IMR-90 (cell line): ENCODE results near the gene EPS15. TPM values are rescaled to one million over a fixed set of nuclear protein-coding genes. Genes with fewer than 3 reads are reported as not detected.

Experiments
- ATAC-seq: fragments of 200-7000 bp; cut with Tn5 transposase; 2 replicates; pipeline ENCODE4 v1.9.1; 2020; ENCODE audit warnings: low read depth, mild to moderate bottlenecking, moderate library complexity
- BruUV-seq: library from RNA; stranded (reverse); fragments of 400-500 nt; replicated peaks from 2 replicates; lab custom pipeline; 2021; lab: Mats Ljungman, UMichigan
- CTCF ChIA-PET: fragments of 300-600 bp; formaldehyde crosslinking; extraction: SDS; loops from one replicate; lab custom pipeline; 2021; ENCODE audit warnings: antibody characterized with exemption; lab: Yijun Ruan, JAX
- POLR2A ChIA-PET: fragments of 300-600 bp; sonication (Branson Sonifier 250); formaldehyde crosslinking; loops from one replicate; lab custom pipeline; 2022; ENCODE audit warnings: antibody characterized with exemption; ENCODE audit not compliant: unreplicated experiment; lab: Charles Lee
- DNase-seq: peaks from one replicate; pipeline ENCODE4 v3.0.0; 2013
- H2AFZ ChIP-seq: replicated peaks from 2 replicates; pipeline ENCODE3; 2013; ENCODE audit warnings: low read length, mild to moderate bottlenecking; ENCODE audit not compliant: poor library complexity
- H2AK5ac ChIP-seq: 2 replicates; pipeline ENCODE4 v1.6.1; 2013; ENCODE audit warnings: low read depth, low read length, inconsistent platforms
- H2AK9ac ChIP-seq: replicated peaks from 2 replicates; pipeline ENCODE3; 2013; ENCODE audit warnings: mild to moderate bottlenecking, low read depth, low read length, moderate library complexity; ENCODE audit not compliant: poor library complexity
- H2BK120ac ChIP-seq: 2 replicates; pipeline ENCODE4 v1.6.1; 2013; ENCODE audit warnings: low read depth, low read length, inconsistent platforms
- H2BK15ac ChIP-seq: 3 replicates; pipeline ENCODE4 v1.6.1; 2013; ENCODE audit warnings: low read depth, low read length, inconsistent platforms
- H2BK20ac ChIP-seq: 2 replicates; pipeline ENCODE4 v1.6.1; 2013; ENCODE audit warnings: low read depth, mild to moderate bottlenecking, inconsistent platforms, low read length, moderate library complexity
- H2BK5ac ChIP-seq: 2 replicates; pipeline ENCODE4 v1.6.1; 2013; ENCODE audit warnings: mild to moderate bottlenecking, low read depth, low read length, inconsistent platforms; ENCODE audit not compliant: poor library complexity, severe bottlenecking
- H3K14ac ChIP-seq: replicated peaks from 2 replicates; pipeline ENCODE4 v1.6.1; 2013; ENCODE audit warnings: low read depth, low read length, inconsistent platforms
- H3K18ac ChIP-seq: 2 replicates; pipeline ENCODE4 v1.6.1; 2013; ENCODE audit warnings: low read depth, low read length, control low read depth
- H3K23ac ChIP-seq: 2 replicates; pipeline ENCODE4 v1.6.1; 2013; ENCODE audit warnings: low read depth, low read length, inconsistent platforms
- H3K27ac ChIP-seq: 2 replicates; pipeline ENCODE4 v1.5.1; 2013; ENCODE audit warnings: mild to moderate bottlenecking, control low read depth, low read length; ENCODE audit not compliant: insufficient read depth
- H3K27me3 ChIP-seq: 2 replicates; pipeline ENCODE4 v1.6.1; 2013; ENCODE audit warnings: low read length; ENCODE audit not compliant: control insufficient read depth, insufficient read depth
- H3K36me3 ChIP-seq: 2 replicates; pipeline ENCODE4 v1.6.1; 2013; ENCODE audit warnings: low read length, mixed read lengths; ENCODE audit not compliant: control insufficient read depth, insufficient read depth
- H3K4ac ChIP-seq: 2 replicates; pipeline ENCODE4 v1.6.1; 2013; ENCODE audit warnings: low read depth, low read length, inconsistent platforms
- H3K4me1 ChIP-seq: 2 replicates; pipeline ENCODE4 v1.6.1; 2013; ENCODE audit warnings: low read length, mixed read lengths; ENCODE audit not compliant: control insufficient read depth, insufficient read depth
- H3K4me2 ChIP-seq: 2 replicates; pipeline ENCODE4 v1.6.1; 2013; ENCODE audit warnings: low read depth, mild to moderate bottlenecking, control low read depth, low read length, moderate library complexity
- H3K4me3 ChIP-seq: 2 replicates; pipeline ENCODE4 v1.5.1; 2013; ENCODE audit warnings: low read depth, mild to moderate bottlenecking, control low read depth, low read length, moderate library complexity; ENCODE audit not compliant: insufficient read depth
- H3K56ac ChIP-seq: 2 replicates; pipeline ENCODE4 v1.6.1; 2013; ENCODE audit warnings: low read length, inconsistent platforms; ENCODE audit not compliant: insufficient read depth; ENCODE audit errors: extremely low read depth
- H3K79me1 ChIP-seq, 2 experiments: 2 replicates each; pipeline ENCODE4 v1.6.1; 2013; ENCODE audit warnings: low read length in 2 of 2, inconsistent platforms in 1 of 2, low read depth in 1 of 2
- H3K9ac ChIP-seq: 2 replicates; pipeline ENCODE4 v1.6.1; 2013; ENCODE audit warnings: low read depth, low read length, control low read depth
- H3K9me1 ChIP-seq: 2 replicates; pipeline ENCODE4 v1.6.1; 2013; ENCODE audit warnings: low read length, inconsistent platforms; ENCODE audit not compliant: insufficient read depth
- H3K9me3 ChIP-seq: 2 replicates; pipeline ENCODE4 v1.6.1; 2013; ENCODE audit warnings: low read length; ENCODE audit not compliant: control insufficient read depth, insufficient read depth
- H4K20me1 ChIP-seq: 2 replicates; pipeline ENCODE4 v1.6.1; 2013; ENCODE audit warnings: low read length, inconsistent platforms; ENCODE audit not compliant: insufficient read depth
- H4K5ac ChIP-seq: 2 replicates; pipeline ENCODE4 v1.6.1; 2013; ENCODE audit warnings: mild to moderate bottlenecking, low read depth, low read length, control low read depth
- H4K8ac ChIP-seq, 2 experiments: 2 replicates each; pipeline ENCODE4 v1.6.1; 2013; ENCODE audit warnings: low read depth in 2 of 2, low read length in 2 of 2, control low read depth in 1 of 2, inconsistent platforms in 1 of 2
- H4K91ac ChIP-seq: 2 replicates; pipeline ENCODE4 v1.6.1; 2013; ENCODE audit warnings: low read depth, low read length, inconsistent platforms; ENCODE audit not compliant: insufficient read depth
- BHLHE40 ChIP-seq: fragments of 150-350 bp; IDR thresholded peaks from 2 replicates; pipeline ENCODE4 v1.6.1; 2016; ENCODE audit warnings: mild to moderate bottlenecking, low read depth, low read length
- CEBPB ChIP-seq: IDR thresholded peaks from 2 replicates; pipeline ENCODE4 v1.6.1; 2012; ENCODE audit warnings: low read depth, low read length, improper control_type of control experiment
- MAFK ChIP-seq: IDR thresholded peaks from 2 replicates; pipeline ENCODE4 v1.6.1; 2012; ENCODE audit warnings: low read depth, low read length, improper control_type of control experiment
- MXI1 ChIP-seq: IDR thresholded peaks from 2 replicates; pipeline ENCODE4 v1.6.1; 2012; ENCODE audit warnings: low read depth, mild to moderate bottlenecking, low read length, moderate library complexity, borderline replicate concordance
- NFE2L2 ChIP-seq: fragments of 150-350 bp; IDR thresholded peaks from 2 replicates; pipeline ENCODE4 v1.6.1; 2016; ENCODE audit warnings: low read depth, mild to moderate bottlenecking, low read length
- POLR2A ChIP-seq: IDR thresholded peaks from 2 replicates; pipeline ENCODE4 v1.6.1; 2012; ENCODE audit warnings: mild to moderate bottlenecking, low read depth, low read length
- RAD21 ChIP-seq: IDR thresholded peaks from 2 replicates; pipeline ENCODE4 v1.6.1; 2012; ENCODE audit warnings: low read length, improper control_type of control experiment
- RCOR1 ChIP-seq: IDR thresholded peaks from 2 replicates; pipeline ENCODE4 v1.6.1; 2012; ENCODE audit warnings: mild to moderate bottlenecking, low read length, improper control_type of control experiment; ENCODE audit not compliant: insufficient replicate concordance
- RFX5 ChIP-seq: IDR thresholded peaks from 2 replicates; pipeline ENCODE4 v1.8.0; 2012; ENCODE audit warnings: low read depth, mild to moderate bottlenecking, low read length, moderate library complexity
- SMC3 ChIP-seq: fragments of 150-350 bp; IDR thresholded peaks from 2 replicates; pipeline ENCODE4 v1.6.1; 2016; ENCODE audit warnings: low read depth, mild to moderate bottlenecking, antibody characterized with exemption, low read length, moderate library complexity
- WGBS, 2 experiments: methylation state at CpG; one replicate each; pipeline versions ENCODE4 v1.1.5 to v1.1.7; 2013; ENCODE audit warnings: missing lambda C conversion rate in 2 of 2; ENCODE audit not compliant: insufficient read length in 1 of 2; ENCODE audit errors: extremely low coverage in 2 of 2; 5-methylcytosine and 5-hydroxymethylcytosine counted together
- dilution Hi-C: fragments of 300-500 bp; cut with HindIII; formaldehyde crosslinking; loops from one replicate; pipeline ENCODE4 v1.14.3; 2018; ENCODE audit warnings: low sequenced_read_pairs; ENCODE audit not compliant: unreplicated experiment
- in situ Hi-C: fragments of 300-500 bp; cut with MboI; formaldehyde crosslinking; loops from 3 replicates; pipeline ENCODE4 v1.14.3; 2019; ENCODE audit warnings: low sequenced_read_pairs, inconsistent platforms, mixed read lengths
- intact Hi-C: fragments of 100-400 bp; cut with micrococcal nuclease; formaldehyde crosslinking; loops from 2 replicates; pipeline ENCODE4 v1.10.0; 2022
- polyA plus RNA-seq, 3 experiments: library from polyadenylated mRNA; depleted of rRNA; stranded (reverse); fragments of >200 nt; gene quantifications; 2 replicates each; pipeline ENCODE4 v1.2.3, GENCODE V29; 2012; ENCODE audit warnings: low replicate concordance in 1 of 3
- total RNA-seq: library from RNA; depleted of rRNA; stranded (reverse); fragments of >200 nt; gene quantifications from 2 replicates; pipeline ENCODE4 v1.2.3, GENCODE V29; 2012

EPS15 gene
- total and polyA plus RNA-seq, 2 of the 4 experiments (the other 2 are of a cell fraction): 17.6 to 38.0 TPM

GRCh38 chr1:51489472-51489871 lies 29.6 kb downstream of the EPS15 start:
- H3K4me1 ChIP-seq: peaks cover 2% of the 10 kb centered on the region
- dilution Hi-C loops: no loop called here
- no peak overlapping the region for H3K27ac ChIP-seq
- no peak overlapping the region for H3K4me2 ChIP-seq
- no peaks in the 10 kb centered on the region for H3K9me3 ChIP-seq
- H3K27me3 ChIP-seq: no peaks in the 10 kb centered on the region
- WGBS, 2 experiments: no CpG with 5 or more reads among the region's 3 CpGs
- no peak overlapping the region for H2AFZ ChIP-seq
- peaks cover 16 to 48% of the 10 kb centered on the region in 2 experiments for H3K79me1 ChIP-seq
- no TSS peak for BruUV-seq
- no peak overlapping the region for H2BK15ac ChIP-seq
- no peak overlapping the region for H3K4ac ChIP-seq
- ATAC-seq: no peak
- H2BK120ac ChIP-seq: no peak overlapping the region
- ChIA-PET CTCF (no interaction called here), POLR2A (no interaction called here)
- intact Hi-C loops: no loop called here
- no peak overlapping the region for H3K9ac ChIP-seq
- H4K20me1 ChIP-seq: peaks cover 10% of the 10 kb centered on the region; the same call in 1 of the 2 replicates
- TF ChIP-seq RFX5 (no peak), MAFK (no peak), RCOR1 (no peak), BHLHE40 (no peak), NFE2L2 (no peak), MXI1 (no peak), RAD21 (no peak), SMC3 (no peak), CEBPB (no peak), POLR2A (no peak)
- no peak for DNase-seq
- no peaks in the 10 kb centered on the region for H3K36me3 ChIP-seq
- in situ Hi-C loops: no loop called here
- H4K5ac ChIP-seq: no peak overlapping the region
- H2BK20ac ChIP-seq: no peak overlapping the region
- no peak overlapping the region for H2BK5ac ChIP-seq
- H3K56ac ChIP-seq: no peak overlapping the region
- H3K9me1 ChIP-seq: no peaks in the 10 kb centered on the region
- no peak overlapping the region for H3K14ac ChIP-seq
- H4K8ac ChIP-seq: no peak overlapping the region
- no peak overlapping the region for H3K4me3 ChIP-seq
- no peak overlapping the region for H3K18ac ChIP-seq
- no peak overlapping the region for H2AK9ac ChIP-seq
- no peak overlapping the region for H4K91ac ChIP-seq
- no peak overlapping the region for H2AK5ac ChIP-seq
- no peak overlapping the region for H3K23ac ChIP-seq
